SK-N-MC (cell line): ENCODE data around the gene SWAP70.

ENCODE experiments used
- EZH2 ChIP-seq: fragments of 200-600 bp; sonication (generic); IDR thresholded peaks from one replicate; pipeline ENCODE4 v1.6.1; 2017; ENCODE audit warnings: antibody characterized with exemption
- POLR2AphosphoS5 ChIP-seq: IDR thresholded peaks from 2 replicates; pipeline ENCODE4 v1.6.1; 2012; ENCODE audit warnings: mild to moderate bottlenecking, low read depth, low read length, borderline replicate concordance

GRCh38 chr11:9752091-9752490 lies 88.2 kb downstream of the SWAP70 start:
- TF ChIP-seq POLR2AphosphoS5 (no peak), EZH2 (no peak)
